ENCODE data around the gene THRAP3. TPM values are rescaled to one million over a fixed set of nuclear protein-coding genes. Genes with fewer than 3 reads are reported as not detected.

The THRAP3 gene
- total RNA-seq, 4 donors from 2014 or later = 25.8 to 73.7 (median 59.9) TPM

- Histone ChIP-seq H3K9me3 (no peaks in the 10 kb centered on the region), H3K36me3 (no peaks in the 10 kb centered on the region), H3K27me3 (no peaks in the 10 kb centered on the region), H3K4me1 (peaks cover 0 to 24% (median 16%) of the 10 kb centered on the region in 4 donors), H3K27ac (peak overlapping the region in 1 of 4 donors; percentile 33), H3K4me3 (no peak overlapping the region)
- TF ChIP-seq POLR2AphosphoS5 (IDR thresholded peaks at IDR 0.05) (no peak), EP300 (IDR thresholded peaks at IDR 0.05; ENCODE audit: low read depth) (no peak), POLR2A (IDR thresholded peaks at IDR 0.05) (no peak), CTCF (IDR thresholded peaks at IDR 0.05) (no peak)
- DNase-seq = peak; percentile 22
- in situ Hi-C loops (cut with MboI; ENCODE audit: low pct_ligation_motif_present in 1 of 4, low pct_unique_long_range_greater_than_20kb in 1 of 4, low sequenced_read_pairs in 3 of 4) = no loop called here
- intact Hi-C loops (cut with DNase I; ENCODE audit: low total_unique reads) = no loop called here
- 23% methylated on average over 2 of the region's 2 CpGs; no CpG with 5 or more reads in 1 of the 2 donors for WGBS, 2 donors (ENCODE audit: low coverage in 1 of 2)
Observed at GRCh38 chr1:36269408-36269838, 45.2 kb downstream of the THRAP3 start.

- Histone ChIP-seq H3K27me3 (no peaks in the 10 kb centered on the region), H3K36me3 (no peaks in the 10 kb centered on the region), H3K4me3 (no peak overlapping the region), H3K4me1 (peaks cover 0 to 23% (median 12%) of the 10 kb centered on the region in 4 donors), H3K27ac (no peak overlapping the region), H3K9me3 (no peaks in the 10 kb centered on the region)
- WGBS, 2 donors (ENCODE audit: low coverage in 1 of 2) = 91 to 96% methylated on average over 5 of the region's 5 CpGs
- no peak for TF ChIP-seq POLR2A (IDR thresholded peaks at IDR 0.05)
- no peak for TF ChIP-seq CTCF (IDR thresholded peaks at IDR 0.05)
- TF ChIP-seq POLR2AphosphoS5 (IDR thresholded peaks at IDR 0.05) = no peak
- no peak for TF ChIP-seq EP300 (IDR thresholded peaks at IDR 0.05; ENCODE audit: low read depth)
- in situ Hi-C loops (cut with MboI; ENCODE audit: low pct_ligation_motif_present in 1 of 4, low pct_unique_long_range_greater_than_20kb in 1 of 4, low sequenced_read_pairs in 3 of 4) (loop anchor here in 1 of 4 donors (10.0 kb wide), 1 partner anchor 78 kb away; no protein-coding TSS in a partner anchor), intact Hi-C loops (cut with DNase I; ENCODE audit: low total_unique reads) (no loop called here)
- DNase-seq = no peak
Observed at GRCh38 chr1:36273024-36273423, 48.8 kb downstream of the THRAP3 start.

- TF ChIP-seq CTCF (IDR thresholded peaks at IDR 0.05) = no peak
- no peak for TF ChIP-seq POLR2A (IDR thresholded peaks at IDR 0.05)
- no peak for TF ChIP-seq POLR2AphosphoS5 (IDR thresholded peaks at IDR 0.05)
- no peak for TF ChIP-seq EP300 (IDR thresholded peaks at IDR 0.05; ENCODE audit: low read depth)
- Histone ChIP-seq H3K4me3 (no peak overlapping the region), H3K36me3 (no peaks in the 10 kb centered on the region), H3K27ac (no peak overlapping the region), H3K9me3 (no peaks in the 10 kb centered on the region), H3K27me3 (no peaks in the 10 kb centered on the region), H3K4me1 (peaks cover 6 to 21% (median 11%) of the 10 kb centered on the region in 4 donors)
- no peak for DNase-seq
- in situ Hi-C loops (cut with MboI; ENCODE audit: low pct_ligation_motif_present in 1 of 4, low pct_unique_long_range_greater_than_20kb in 1 of 4, low sequenced_read_pairs in 3 of 4) (loop anchor here in 1 of 4 donors (10.0 kb wide), 1 partner anchor 79 kb away; no protein-coding TSS in a partner anchor), intact Hi-C loops (cut with DNase I; ENCODE audit: low total_unique reads) (no loop called here)
- 87 to 93% methylated on average over 1 of the region's 1 CpG for WGBS, 2 donors (ENCODE audit: low coverage in 1 of 2)
Observed at GRCh38 chr1:36274201-36274600, 50.0 kb downstream of the THRAP3 start.

DNA sequence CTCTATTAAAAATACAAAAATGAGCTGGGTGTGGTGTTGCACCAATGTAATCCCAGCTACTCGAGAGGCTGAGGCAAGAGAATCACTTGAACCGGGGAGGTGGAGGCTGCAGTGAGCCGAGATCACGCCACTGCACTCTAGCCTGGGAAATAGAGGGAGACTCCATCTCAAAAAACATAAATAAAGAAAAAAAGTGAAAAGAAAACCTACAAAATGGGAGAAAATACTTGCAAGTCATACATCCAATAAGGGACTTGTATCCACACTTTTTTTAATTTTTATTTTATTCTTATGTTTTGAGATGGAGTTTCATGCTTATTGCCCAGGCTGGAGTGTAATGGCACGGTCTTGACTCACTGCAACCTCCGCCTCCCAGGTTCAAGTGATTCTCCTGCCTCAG is 52.4 kb downstream of the THRAP3 start:
- peaks cover 0 to 24% (median 13%) of the 10 kb centered on the region in 4 donors for H3K4me1 ChIP-seq
- no peak overlapping the region for H3K27ac ChIP-seq
- no peaks in the 10 kb centered on the region for H3K9me3 ChIP-seq
- intact Hi-C loops (cut with DNase I; ENCODE audit: low total_unique reads) (no loop called here), in situ Hi-C loops (cut with MboI; ENCODE audit: low pct_ligation_motif_present in 1 of 4, low pct_unique_long_range_greater_than_20kb in 1 of 4, low sequenced_read_pairs in 3 of 4) (loop anchor here (10.0 to 25.0 kb wide), 3 partner anchors 82 to 164 kb away; no protein-coding TSS in a partner anchor)
- WGBS, 2 donors (ENCODE audit: low coverage in 1 of 2) = 93 to 95% methylated on average over 5 to 6 of the region's 6 CpGs
- DNase-seq = no peak
- H3K4me3 ChIP-seq = no peak overlapping the region
- H3K27me3 ChIP-seq = no peaks in the 10 kb centered on the region
- H3K36me3 ChIP-seq = no peaks in the 10 kb centered on the region
- no peak for TF ChIP-seq EP300 (IDR thresholded peaks at IDR 0.05; ENCODE audit: low read depth)
